ENCODE measurements around the gene POR. TPM values are rescaled to one million over a fixed set of nuclear protein-coding genes. Genes with fewer than 3 reads are reported as not detected.

POR gene
- total and polyA plus RNA-seq, 2 of the 13 experiments (the other 11 are each of a cell fraction or from before 2014, with no cell fraction given): 145 to 266 TPM

- TF ChIP-seq ZNF430 (CRISPR knock-in tag; IDR thresholded peaks at IDR 0.05): 0 out of 2 replicates have a peak, but pooled peaks have one; percentile 32
- no peak for TF ChIP-seq ZNF740 (CRISPR knock-in tag; IDR thresholded peaks at IDR 0.05)
- TF ChIP-seq HDAC2 (CRISPR knock-in tag; IDR thresholded peaks at IDR 0.05): no peak
- TF ChIP-seq SAFB2 (CRISPR knock-in tag; IDR thresholded peaks at IDR 0.05; ENCODE audit: borderline replicate concordance, low read depth): no peak
- no peak for TF ChIP-seq ZMYM2 (CRISPR knock-in tag; IDR thresholded peaks at IDR 0.05)
- TF ChIP-seq NCOR1 (IDR thresholded peaks at IDR 0.05; ENCODE audit: borderline replicate concordance, low read length): no peak; the same call in 1 of the 2 replicates
- TF ChIP-seq ZNF138 (CRISPR knock-in tag; IDR thresholded peaks at IDR 0.05; ENCODE audit: low read depth): no peak
- 0 out of 2 replicates have a peak, but pooled peaks have one; percentile 32 for TF ChIP-seq ZNF770 (CRISPR knock-in tag; IDR thresholded peaks at IDR 0.05)
- peak; percentile 38; the same call in 1 of the 2 replicates for TF ChIP-seq IKZF5 (CRISPR knock-in tag; IDR thresholded peaks at IDR 0.05)
- no peak for TF ChIP-seq SKIL (CRISPR knock-in tag; IDR thresholded peaks at IDR 0.05; ENCODE audit: borderline replicate concordance)
- TF ChIP-seq ZNF367 (CRISPR knock-in tag; IDR thresholded peaks at IDR 0.05; ENCODE audit: borderline replicate concordance): no peak
- no peak for TF ChIP-seq JDP2 (CRISPR knock-in tag; IDR thresholded peaks at IDR 0.05; ENCODE audit: borderline replicate concordance)
- TF ChIP-seq ZNF773 (CRISPR knock-in tag; IDR thresholded peaks at IDR 0.05; ENCODE audit: borderline replicate concordance): no peak
- no peak for TF ChIP-seq PCBP2 (optimal IDR thresholded peaks at IDR 0.05; ENCODE audit: low read depth, low read length, poor library complexity, severe bottlenecking)
- no peak for TF ChIP-seq TSC22D2 (CRISPR knock-in tag; IDR thresholded peaks at IDR 0.05; ENCODE audit: borderline replicate concordance)
- TF ChIP-seq ZNF253 (CRISPR knock-in tag; IDR thresholded peaks at IDR 0.05; ENCODE audit: borderline replicate concordance): no peak
- no peak for TF ChIP-seq RAD51 (IDR thresholded peaks at IDR 0.05; ENCODE audit: borderline replicate concordance)
- no peak for TF ChIP-seq U2AF2 (IDR thresholded peaks at IDR 0.05; ENCODE audit: low read depth, low read length)
- TF ChIP-seq POGK (CRISPR knock-in tag; conservative IDR thresholded peaks at IDR 0.05): no peak
These were observed 30.6 kb downstream of the POR start (continued) for GRCh38 chr7:75945297-75946168.
